WI38 (cell line): Measurements from ENCODE around the gene LRP2.

Source experiments
- H3K4me3 ChIP-seq: 2 replicates; pipeline ENCODE4 v1.5.1; 2011; ENCODE audit warnings: low read depth, mild to moderate bottlenecking, control low read depth, low read length
- CTCF ChIP-seq: IDR thresholded peaks from 2 replicates; pipeline ENCODE4 v1.5.1; 2012; ENCODE audit warnings: low read depth, mild to moderate bottlenecking, control low read depth, low read length

LRP2 gene

GRCh38 chr2:169254774-169255173 lies 107.6 kb downstream of the LRP2 start:
- H3K4me3 ChIP-seq = no peak overlapping the region
- no peak for TF ChIP-seq CTCF

DNA sequence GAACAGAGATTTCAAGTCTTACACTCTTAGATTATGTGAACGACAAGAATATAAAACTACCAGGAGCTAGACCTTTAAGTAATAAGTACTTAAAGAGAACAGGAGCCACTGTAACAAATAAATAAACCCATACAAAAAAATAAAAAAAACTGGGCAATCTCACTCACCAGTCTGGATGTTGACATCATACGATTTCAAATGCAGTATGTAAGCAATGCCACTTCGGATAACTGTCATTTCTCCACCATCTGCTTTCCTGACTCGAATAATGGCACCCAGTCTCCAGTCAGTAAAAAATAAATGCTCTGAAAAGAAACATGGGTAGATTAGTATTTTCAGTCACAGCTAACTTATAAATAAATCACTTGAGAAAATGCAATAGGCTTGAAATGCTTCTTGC lies 115.1 kb downstream of the LRP2 start:
- no peak for TF ChIP-seq CTCF
- no peak overlapping the region for H3K4me3 ChIP-seq

GRCh38 chr2:169240405-169240804 lies 121.9 kb downstream of the LRP2 start:
- TF ChIP-seq CTCF = no peak
- no peak overlapping the region for H3K4me3 ChIP-seq

DNA sequence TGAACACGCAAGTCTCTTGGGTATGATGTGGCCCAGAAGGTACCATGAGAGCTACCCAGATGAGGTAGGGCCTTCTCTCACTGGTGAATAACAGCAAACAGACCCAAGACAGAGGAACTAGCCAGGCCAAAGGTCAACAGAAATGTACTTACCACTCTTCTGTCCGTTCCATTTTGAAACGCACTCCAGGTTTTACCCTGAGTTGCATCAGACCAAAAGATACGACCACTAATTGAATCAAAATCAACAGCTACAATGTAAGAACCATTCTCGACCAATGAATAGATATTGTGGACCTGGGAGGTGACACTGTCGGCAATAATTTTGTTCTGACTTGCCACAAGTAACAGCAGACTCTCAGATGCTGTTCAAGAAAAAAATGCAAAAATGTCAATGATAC lies 124.4 kb downstream of the LRP2 start:
- H3K4me3 ChIP-seq = no peak overlapping the region
- TF ChIP-seq CTCF = no peak

- no peak overlapping the region for H3K4me3 ChIP-seq
- no peak for TF ChIP-seq CTCF
These were observed 125.0 kb downstream of the LRP2 start for GRCh38 chr2:169237286-169237685.

- no peak overlapping the region for H3K4me3 ChIP-seq
- TF ChIP-seq CTCF = no peak
These were observed 129.7 kb downstream of the LRP2 start for GRCh38 chr2:169232551-169233154.

DNA sequence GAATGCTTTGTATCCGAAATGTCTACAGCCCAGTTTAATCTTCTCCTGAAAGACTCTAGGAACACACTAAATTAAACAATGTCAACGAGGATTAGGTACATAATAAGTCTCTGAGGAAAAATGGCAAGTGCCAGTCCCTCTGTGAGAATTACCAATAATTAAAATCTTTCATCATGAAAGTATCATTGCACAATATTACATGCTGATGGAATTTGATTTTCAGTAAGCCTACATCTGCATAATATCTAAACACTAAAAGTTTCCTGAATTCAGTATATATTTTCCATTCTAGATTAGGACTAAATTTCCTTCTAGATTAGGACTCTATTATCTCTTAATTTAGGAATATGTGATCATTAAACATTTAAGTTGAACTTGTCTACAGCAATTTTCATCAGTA lies 132.1 kb downstream of the LRP2 start:
- no peak for TF ChIP-seq CTCF
- no peak overlapping the region for H3K4me3 ChIP-seq
